ENCODE data around the gene ATP9B. TPM values are rescaled to one million over a fixed set of nuclear protein-coding genes. Genes with fewer than 3 reads are reported as not detected.

Gene ATP9B
- total RNA-seq, 1 donor from 2014 or later, result 15.8 TPM

GRCh38 chr18:79200546-79201268 lies 131.5 kb downstream of the ATP9B start:
- H3K4me1 Mint-ChIP-seq (ENCODE audit: low read depth), result no peaks in the 10 kb centered on the region
- no peaks in the 10 kb centered on the region for H3K9me3 Mint-ChIP-seq (ENCODE audit: low read depth)
- H3K36me3 Mint-ChIP-seq (ENCODE audit: low read depth), result no peaks in the 10 kb centered on the region
- no peaks in the 10 kb centered on the region for H3K27me3 Mint-ChIP-seq (ENCODE audit: low read depth)
- TF ChIP-seq, protein P1, sequence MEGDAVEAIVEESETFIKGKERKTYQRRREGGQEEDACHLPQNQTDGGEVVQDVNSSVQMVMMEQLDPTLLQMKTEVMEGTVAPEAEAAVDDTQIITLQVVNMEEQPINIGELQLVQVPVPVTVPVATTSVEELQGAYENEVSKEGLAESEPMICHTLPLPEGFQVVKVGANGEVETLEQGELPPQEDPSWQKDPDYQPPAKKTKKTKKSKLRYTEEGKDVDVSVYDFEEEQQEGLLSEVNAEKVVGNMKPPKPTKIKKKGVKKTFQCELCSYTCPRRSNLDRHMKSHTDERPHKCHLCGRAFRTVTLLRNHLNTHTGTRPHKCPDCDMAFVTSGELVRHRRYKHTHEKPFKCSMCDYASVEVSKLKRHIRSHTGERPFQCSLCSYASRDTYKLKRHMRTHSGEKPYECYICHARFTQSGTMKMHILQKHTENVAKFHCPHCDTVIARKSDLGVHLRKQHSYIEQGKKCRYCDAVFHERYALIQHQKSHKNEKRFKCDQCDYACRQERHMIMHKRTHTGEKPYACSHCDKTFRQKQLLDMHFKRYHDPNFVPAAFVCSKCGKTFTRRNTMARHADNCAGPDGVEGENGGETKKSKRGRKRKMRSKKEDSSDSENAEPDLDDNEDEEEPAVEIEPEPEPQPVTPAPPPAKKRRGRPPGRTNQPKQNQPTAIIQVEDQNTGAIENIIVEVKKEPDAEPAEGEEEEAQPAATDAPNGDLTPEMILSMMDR (IDR thresholded peaks at IDR 0.05), result no peak
- H3K4me3 Mint-ChIP-seq (ENCODE audit: unreplicated experiment), result no peak overlapping the region
- no peak overlapping the region for H3K27ac Mint-ChIP-seq (ENCODE audit: unreplicated experiment)
- DNase-seq (ENCODE audit: low spot score), result peak; percentile 100

DNA sequence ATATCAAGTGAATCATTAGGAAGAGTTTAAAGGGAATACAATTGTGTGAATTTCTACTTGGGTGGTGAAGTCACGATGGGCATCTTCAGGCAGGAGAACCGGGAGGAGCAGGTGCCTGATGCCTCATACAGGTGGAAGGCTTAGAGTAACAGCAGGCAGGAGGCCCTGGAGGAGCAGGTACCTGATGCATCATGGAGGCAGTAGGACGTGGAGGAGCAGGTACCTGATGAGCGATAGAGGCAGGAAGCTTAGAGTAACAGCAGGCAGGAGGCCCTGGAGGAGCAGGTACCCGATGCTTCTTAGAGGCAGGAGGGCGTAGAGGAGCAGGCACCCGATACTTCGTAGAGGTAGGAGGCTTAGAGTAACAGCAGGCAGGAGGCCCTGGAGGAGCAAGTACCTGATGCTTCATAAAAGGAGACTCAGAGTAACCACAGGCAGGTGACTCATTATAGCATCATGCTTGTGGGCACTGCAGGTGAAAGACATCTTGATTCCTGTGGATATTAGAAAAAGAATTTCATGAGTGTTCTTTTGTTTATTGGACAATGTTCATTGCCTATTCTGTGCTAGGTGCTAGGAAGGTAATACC lies 133.9 kb downstream of the ATP9B start:
- Mint-ChIP-seq H3K27ac (ENCODE audit: unreplicated experiment) (no peak overlapping the region), H3K4me1 (ENCODE audit: low read depth) (no peaks in the 10 kb centered on the region), H3K27me3 (ENCODE audit: low read depth) (no peaks in the 10 kb centered on the region), H3K36me3 (ENCODE audit: low read depth) (peaks cover 7% of the 10 kb centered on the region), H3K4me3 (ENCODE audit: unreplicated experiment) (no peak overlapping the region), H3K9me3 (ENCODE audit: low read depth) (no peaks in the 10 kb centered on the region)
- TF ChIP-seq, protein P1 (IDR thresholded peaks at IDR 0.05), result no peak
- no peak for DNase-seq (ENCODE audit: low spot score)

GRCh38 chr18:79204889-79205807 lies 136.0 kb downstream of the ATP9B start:
- Mint-ChIP-seq H3K4me1 (ENCODE audit: low read depth) (no peaks in the 10 kb centered on the region), H3K9me3 (ENCODE audit: low read depth) (no peaks in the 10 kb centered on the region), H3K27ac (ENCODE audit: unreplicated experiment) (no peak overlapping the region), H3K4me3 (ENCODE audit: unreplicated experiment) (no peak overlapping the region), H3K27me3 (ENCODE audit: low read depth) (no peaks in the 10 kb centered on the region), H3K36me3 (ENCODE audit: low read depth) (peaks cover 7% of the 10 kb centered on the region)
- no peak for DNase-seq (ENCODE audit: low spot score)
- TF ChIP-seq, protein P1 (IDR thresholded peaks at IDR 0.05), result no peak

DNA sequence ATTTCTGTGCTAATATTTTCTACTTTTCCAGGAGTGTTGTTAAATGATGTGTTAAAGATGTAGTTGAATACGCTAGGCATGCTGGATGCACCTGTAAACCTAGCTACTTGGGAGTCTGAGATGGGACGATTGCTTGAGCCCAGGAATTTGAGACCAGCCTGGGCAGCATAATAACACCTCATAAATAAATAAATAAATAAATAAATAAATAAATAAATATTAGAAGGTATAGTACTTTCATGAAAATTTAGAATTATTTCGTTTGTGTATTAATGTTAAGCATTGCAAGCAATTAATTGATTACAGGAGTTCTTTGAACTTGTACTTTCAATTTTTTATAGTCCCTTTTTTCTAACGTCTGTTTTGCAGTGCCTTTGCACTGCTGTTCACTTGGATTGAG lies 137.2 kb downstream of the ATP9B start:
- Mint-ChIP-seq H3K4me3 (ENCODE audit: unreplicated experiment) (no peak overlapping the region), H3K9me3 (ENCODE audit: low read depth) (no peaks in the 10 kb centered on the region), H3K27me3 (ENCODE audit: low read depth) (no peaks in the 10 kb centered on the region), H3K36me3 (ENCODE audit: low read depth) (peaks cover 7% of the 10 kb centered on the region), H3K4me1 (ENCODE audit: low read depth) (no peaks in the 10 kb centered on the region), H3K27ac (ENCODE audit: unreplicated experiment) (no peak overlapping the region)
- DNase-seq (ENCODE audit: low spot score), result no peak
- TF ChIP-seq, protein P1 (IDR thresholded peaks at IDR 0.05), result no peak

DNA sequence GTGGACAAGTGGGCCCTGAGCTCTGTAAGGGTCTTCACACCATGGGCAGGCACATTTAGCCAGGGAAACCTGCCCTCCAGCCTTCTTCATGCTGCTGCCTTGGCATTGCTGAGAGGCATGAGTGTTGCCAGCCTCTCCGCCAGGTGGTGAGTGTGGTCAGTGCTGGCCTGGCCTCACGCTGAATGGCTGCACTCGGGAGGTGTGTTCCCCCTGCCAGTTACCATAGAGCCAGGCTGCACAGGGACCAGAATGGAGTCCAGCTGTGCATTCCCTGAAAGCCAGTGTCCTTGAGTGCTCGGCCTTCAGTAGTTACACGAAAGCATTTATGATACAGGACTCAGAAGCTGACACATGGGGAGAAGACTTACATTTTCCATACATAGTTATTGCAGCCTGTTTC lies 139.7 kb downstream of the ATP9B start:
- Mint-ChIP-seq H3K9me3 (ENCODE audit: low read depth) (no peaks in the 10 kb centered on the region), H3K27ac (ENCODE audit: unreplicated experiment) (no peak overlapping the region), H3K4me3 (ENCODE audit: unreplicated experiment) (no peak overlapping the region), H3K36me3 (ENCODE audit: low read depth) (peaks cover 7% of the 10 kb centered on the region), H3K4me1 (ENCODE audit: low read depth) (peaks cover 3% of the 10 kb centered on the region), H3K27me3 (ENCODE audit: low read depth) (no peaks in the 10 kb centered on the region)
- no peak for DNase-seq (ENCODE audit: low spot score)
- TF ChIP-seq, protein P1 (IDR thresholded peaks at IDR 0.05), result no peak

Measured in chondrocyte (in vitro differentiated cells).